Iris pigment epithelial cell (primary cell): ENCODE results near the gene TTLL11.
A peak's percentile ranks its signal among the peaks of the same experiment; 100 is the strongest.

Source experiments
- DNase-seq: peaks from one replicate; pipeline ENCODE4 v3.0.0-alpha.2; 2011; ENCODE audit warnings: low read depth

The TTLL11 gene

GRCh38 chr9:121852651-121853616, 240.2 kb downstream of the TTLL11 start:
- no peak for DNase-seq

- no peak for DNase-seq
These were observed 240.9 kb downstream of the TTLL11 start for GRCh38 chr9:121852241-121852640.

- no peak for DNase-seq
These were observed 241.4 kb downstream of the TTLL11 start for GRCh38 chr9:121851641-121852091.

- DNase-seq = no peak
These were observed 242.7 kb downstream of the TTLL11 start for GRCh38 chr9:121850366-121850765.

DNA sequence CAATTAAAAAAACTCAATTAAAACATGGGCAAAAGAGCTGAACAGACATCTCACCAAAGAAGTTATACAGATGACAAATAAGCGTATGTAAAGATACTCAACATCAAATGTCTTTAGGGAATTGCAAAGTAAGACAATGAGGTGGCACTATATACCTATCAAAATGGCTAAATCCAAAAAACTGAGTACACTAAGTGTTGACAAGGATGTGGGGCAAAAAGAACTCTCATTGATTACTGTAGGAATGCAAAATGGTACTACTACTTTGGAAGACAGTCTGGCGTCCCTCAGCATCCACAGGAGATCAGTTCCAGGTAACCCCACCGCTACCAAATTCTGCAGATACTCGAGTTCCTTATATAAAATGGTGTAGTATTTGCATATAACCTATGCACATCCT, 243.6 kb downstream of the TTLL11 start:
- DNase-seq = no peak

DNA sequence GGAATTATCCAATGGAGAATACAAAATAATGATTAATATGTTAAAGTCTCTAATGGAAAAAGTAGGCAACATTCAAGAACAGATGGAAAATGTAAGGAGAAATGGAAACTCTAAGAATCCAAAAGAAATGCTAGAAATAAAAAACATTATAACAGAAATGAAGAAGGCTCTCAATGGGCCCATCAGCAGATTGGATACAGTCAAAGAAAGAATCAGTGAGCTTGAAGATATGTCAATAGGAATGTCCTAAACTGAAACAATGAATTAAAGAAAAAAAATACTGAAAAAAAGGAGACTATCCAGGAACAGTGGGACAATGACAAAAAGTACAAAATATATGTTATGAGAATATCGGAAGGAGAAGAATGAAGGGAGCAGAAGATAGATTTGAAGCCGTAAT, 248.5 kb downstream of the TTLL11 start:
- DNase-seq = no peak

- DNase-seq = no peak
These were observed 249.0 kb downstream of the TTLL11 start for GRCh38 chr9:121844098-121844497.

DNA sequence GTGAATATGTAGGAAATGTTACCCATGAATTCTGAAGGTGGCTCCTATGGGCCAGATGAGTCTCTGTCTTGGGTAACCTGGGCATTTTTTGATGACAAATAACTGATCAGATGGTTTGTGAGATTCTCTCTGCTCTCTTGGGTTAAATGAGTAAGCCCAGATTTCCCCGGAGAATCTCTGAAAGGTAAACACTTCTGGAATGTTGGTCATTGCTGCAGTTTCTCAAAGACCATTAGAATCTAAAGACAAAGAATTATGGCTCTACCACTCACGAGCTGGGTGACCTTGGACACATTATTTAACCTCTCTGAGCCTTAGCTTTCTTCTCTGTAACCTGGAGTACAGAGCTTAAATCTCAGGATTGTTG, 250.5 kb downstream of the TTLL11 start:
- DNase-seq = peak; percentile 78

DNA sequence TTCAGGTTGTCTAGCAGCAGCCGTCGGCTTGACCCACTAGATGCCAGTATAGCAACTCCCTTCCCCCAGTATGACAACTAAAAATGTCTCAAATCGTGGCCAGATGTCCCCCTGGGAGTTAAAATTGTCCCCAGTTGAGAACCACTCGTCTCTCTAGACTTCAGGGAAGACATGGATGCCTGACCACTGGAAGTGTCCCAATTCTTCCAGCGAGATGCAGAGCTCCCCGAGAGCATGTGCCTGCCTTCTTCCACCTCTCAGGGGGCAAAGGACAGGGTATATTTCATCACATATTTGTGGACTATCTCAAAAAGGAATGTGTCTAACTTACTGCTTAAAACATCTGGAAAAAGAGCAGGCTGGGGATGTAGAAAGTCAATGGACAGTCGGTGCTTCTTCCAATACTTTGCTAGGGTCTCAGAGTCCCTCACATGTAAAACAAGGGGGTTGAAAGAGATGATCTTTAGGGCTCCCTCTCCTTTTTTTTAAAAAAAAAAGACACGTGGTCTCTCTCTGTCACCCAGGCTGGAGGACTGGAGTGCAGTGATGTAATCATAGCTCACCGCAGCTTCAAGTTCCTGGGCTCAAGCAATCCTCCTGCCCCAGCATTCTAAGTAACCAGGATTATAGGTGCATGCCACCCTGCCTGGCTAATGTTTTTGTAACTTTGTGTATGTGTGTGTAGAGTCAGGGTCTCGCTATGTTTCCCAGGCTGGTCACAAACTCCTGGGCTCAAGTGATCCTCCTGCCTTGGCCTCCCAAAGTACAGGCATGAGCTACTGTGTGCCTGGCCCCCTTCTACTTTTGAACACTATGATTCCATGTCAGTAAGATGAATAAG, 251.1 kb downstream of the TTLL11 start:
- peak; percentile 31 for DNase-seq

- DNase-seq = no peak
These were observed 252.0 kb downstream of the TTLL11 start for GRCh38 chr9:121840838-121841760.

- no peak for DNase-seq
These were observed 253.2 kb downstream of the TTLL11 start for GRCh38 chr9:121839726-121840500.

DNA sequence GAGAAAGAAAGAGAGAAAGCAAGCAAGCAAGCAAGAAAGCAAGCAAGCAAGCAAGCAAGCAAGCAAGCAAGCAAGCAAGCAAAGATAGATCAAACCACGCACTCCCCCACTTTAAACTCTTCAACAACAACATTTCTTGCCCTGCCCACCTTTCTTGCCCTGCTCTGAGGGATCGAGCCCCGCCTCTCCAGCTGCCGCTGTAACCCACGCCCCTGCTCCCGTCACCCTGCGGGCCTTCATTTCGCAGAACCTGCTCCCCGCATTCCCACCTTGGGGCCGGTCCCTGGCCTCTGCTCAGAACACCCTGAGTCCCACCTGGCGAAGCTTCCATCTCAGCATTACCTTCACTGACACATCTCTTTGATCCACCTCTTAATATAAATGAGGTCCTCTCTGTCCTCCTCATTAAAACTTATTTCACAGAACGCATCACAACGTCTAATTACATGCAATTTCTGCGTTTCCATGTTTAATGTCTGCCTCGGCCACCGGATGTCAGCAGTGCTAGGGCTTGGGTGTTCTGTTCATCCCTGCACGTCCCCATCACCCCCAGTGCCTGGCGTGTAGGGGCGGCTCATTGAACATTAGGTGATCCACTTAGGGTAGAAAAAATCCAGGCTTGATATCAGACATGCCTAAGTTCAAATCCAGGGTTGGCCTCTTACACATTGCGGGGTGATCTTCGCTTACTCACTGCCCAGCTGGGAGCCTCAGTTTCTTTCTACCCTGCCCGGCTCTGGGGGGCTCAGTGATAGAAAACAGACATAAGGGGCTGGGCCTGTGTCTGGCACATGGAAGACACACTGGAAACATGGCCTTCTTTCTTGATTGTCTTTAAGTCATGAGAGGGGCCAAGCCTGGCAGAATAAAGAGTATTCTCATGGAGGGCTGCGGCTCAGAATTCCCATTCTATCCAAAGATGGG, 254.1 kb downstream of the TTLL11 start:
- no peak for DNase-seq

DNA sequence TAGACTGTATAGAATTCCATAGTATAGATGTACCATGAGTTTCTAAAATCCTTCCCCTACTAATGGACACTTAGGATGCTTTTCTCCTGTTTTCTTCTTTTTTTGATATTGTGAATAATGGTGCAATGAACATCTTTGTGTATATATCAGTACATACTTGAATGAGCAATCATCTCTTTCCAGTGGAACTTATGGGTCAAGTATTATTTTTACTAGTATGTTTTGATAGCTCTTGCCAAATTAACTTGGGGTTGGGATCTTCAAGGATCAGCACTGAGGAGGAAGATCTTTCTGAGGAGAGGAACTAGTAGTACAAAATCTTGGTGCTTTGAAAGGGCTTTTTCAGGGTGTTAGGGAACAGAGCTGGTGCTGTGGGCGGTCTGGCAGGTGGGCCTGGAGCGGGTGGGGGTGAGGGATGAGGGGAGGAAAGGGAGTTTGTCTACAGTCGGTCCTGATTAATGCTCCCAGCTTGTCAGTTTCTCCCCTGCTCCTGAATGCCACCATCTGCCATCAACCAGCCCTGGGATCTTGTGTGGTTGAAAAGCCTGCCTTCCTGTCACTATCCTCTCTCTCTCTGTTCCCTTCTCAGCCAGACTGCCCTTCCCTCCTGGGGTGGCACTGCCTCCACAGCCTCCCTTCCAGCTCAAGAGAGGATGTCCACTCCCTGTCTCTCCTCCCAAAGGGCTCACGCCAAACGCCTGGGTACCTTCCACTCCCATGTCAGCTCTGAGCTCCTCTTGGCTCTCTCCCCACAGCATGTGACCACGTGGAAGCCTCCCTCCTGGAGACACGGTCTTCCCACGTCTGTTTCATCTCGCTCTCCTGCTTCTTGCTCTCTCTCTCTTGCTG, 255.8 kb downstream of the TTLL11 start:
- peak; percentile 62 for DNase-seq

DNA sequence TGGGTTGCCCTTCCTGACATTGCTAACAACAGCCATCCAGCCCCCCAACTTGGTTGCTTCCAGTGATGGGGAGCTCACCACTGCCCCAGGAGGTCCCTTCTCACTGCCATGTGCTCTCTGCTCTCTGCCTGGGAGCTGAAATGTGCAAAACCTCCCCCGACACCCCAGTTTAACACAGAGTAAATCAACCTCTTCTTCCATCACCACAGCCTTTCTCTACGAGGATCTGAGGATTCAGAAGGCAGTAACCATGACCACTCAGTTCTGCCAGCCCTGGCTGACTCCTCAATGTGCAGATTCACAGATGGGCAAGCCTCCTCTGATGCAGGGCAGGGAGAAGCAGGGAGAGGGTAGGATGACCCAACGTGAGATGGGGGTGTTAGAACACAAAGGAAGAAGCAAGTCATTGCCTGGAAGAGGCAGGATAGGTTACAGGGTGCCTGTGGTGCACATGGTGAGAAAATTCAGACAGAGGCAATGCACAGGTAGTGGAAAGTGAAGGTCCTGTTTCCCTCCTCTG, 256.7 kb downstream of the TTLL11 start:
- no peak for DNase-seq

DNA sequence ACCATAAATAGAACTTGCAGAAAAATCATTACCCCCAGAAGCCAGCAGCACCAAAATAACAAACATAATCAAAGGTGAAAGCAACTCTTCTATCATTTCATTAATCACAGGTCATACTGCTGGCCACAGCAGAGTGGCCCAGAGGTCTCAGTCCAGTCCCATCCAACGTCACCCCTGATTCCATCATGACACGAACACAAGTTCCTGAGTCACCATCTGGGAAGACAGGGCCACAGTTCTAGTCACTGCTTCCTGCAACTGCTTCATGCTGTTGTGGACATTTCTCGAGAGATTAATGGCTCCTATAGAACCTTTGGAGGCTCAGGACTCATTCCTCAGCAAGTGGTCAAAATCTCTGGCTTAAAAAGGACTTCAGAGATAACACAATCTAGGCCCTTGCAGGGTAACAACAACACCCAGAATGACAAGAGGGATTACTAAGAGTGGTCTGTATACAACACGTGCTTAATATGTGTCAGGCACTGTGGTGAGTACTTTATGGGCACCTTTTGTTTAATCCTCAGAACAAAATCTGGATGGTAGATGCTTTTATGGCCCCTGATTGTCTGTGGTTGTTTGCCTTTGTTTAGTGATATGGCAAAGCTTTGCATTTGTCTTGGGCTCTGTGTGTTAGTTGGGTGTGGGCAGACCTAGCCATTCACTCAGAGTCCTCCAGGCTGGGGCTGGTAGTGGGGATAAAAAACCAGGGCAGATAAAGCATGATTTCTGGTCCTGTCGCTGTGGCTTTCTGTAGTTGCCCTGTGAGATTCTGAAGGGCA, 257.3 kb downstream of the TTLL11 start:
- no peak for DNase-seq

DNA sequence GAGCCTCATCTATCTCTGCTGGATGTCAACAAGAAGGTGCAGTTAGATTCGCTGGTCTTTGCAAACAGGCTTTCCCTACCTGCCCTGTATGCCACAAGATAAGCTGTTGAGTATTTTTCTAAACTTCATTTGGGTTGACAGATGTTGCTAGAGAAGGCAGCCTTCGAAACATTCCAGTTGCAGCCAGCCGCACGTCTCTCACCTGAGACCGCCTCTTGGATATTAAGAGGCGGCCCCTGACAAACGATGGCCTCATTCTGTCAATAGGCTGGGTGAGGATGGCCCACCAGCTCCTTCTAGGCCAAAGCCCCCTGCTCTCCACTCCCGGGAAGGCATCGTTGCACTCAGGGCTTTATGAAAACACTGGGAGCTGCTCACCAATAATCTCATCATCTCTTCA, 260.0 kb downstream of the TTLL11 start:
- DNase-seq = no peak

- no peak for DNase-seq
These were observed 261.2 kb downstream of the TTLL11 start for GRCh38 chr9:121831869-121832268.
